Retinal pigment epithelial cell (primary cell): Measurements from ENCODE around the gene PPP4R1.

Experiments
- DNase-seq: peaks from one replicate; pipeline ENCODE4 v3.0.0-alpha.2; 2010; ENCODE audit warnings: low read depth
- H3K4me3 ChIP-seq: 2 replicates; pipeline ENCODE4 v1.5.1; 2011; ENCODE audit warnings: mild to moderate bottlenecking, low read length, control low read depth, moderate library complexity
- TF ChIP-seq, protein P1 (sequence below): conservative IDR thresholded peaks from 2 replicates; pipeline ENCODE4 v1.5.1; 2011; ENCODE audit warnings: low read depth, low read length, control low read depth, inconsistent platforms

PPP4R1 gene

DNA sequence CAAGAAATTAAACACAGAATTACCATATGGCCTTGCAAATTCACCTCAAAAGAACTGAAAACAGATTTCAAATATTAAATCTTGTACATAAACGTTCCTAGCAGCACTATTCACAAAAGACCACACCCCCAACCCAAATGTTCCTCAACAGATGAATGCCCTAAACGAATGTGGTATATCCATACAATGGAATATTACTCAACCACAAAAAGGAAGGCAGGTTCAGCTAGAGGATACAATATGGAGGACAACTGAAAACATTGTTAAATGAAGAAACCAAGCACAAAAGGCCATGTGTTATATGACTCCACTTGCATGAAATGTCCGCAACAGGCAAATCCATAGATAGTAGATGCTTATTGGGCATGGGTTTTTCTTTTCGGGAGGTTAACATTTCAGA, 61.7 kb downstream of the PPP4R1 start:
- no peak overlapping the region for H3K4me3 ChIP-seq
- DNase-seq, result no peak
- TF ChIP-seq, protein P1, sequence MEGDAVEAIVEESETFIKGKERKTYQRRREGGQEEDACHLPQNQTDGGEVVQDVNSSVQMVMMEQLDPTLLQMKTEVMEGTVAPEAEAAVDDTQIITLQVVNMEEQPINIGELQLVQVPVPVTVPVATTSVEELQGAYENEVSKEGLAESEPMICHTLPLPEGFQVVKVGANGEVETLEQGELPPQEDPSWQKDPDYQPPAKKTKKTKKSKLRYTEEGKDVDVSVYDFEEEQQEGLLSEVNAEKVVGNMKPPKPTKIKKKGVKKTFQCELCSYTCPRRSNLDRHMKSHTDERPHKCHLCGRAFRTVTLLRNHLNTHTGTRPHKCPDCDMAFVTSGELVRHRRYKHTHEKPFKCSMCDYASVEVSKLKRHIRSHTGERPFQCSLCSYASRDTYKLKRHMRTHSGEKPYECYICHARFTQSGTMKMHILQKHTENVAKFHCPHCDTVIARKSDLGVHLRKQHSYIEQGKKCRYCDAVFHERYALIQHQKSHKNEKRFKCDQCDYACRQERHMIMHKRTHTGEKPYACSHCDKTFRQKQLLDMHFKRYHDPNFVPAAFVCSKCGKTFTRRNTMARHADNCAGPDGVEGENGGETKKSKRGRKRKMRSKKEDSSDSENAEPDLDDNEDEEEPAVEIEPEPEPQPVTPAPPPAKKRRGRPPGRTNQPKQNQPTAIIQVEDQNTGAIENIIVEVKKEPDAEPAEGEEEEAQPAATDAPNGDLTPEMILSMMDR, result no peak

DNA sequence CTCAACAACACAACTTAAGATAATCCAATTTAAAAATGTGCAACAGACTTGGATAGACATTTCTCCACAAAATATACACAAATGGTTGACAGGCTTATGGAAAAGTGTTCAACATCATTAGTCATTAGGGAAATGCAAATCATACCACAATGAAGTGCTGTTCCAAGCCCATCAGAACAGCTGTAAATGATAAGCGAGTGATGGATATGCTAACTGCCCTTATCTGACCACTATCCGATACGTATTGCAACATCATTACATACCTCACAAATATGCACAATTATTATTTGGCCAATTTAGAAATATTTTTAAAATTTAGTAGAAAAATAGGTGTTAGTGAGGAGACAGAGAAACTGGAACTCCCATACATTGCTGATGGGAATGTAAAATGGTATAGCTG, 62.2 kb downstream of the PPP4R1 start:
- no peak overlapping the region for H3K4me3 ChIP-seq
- TF ChIP-seq, protein P1, result no peak
- DNase-seq, result no peak

DNA sequence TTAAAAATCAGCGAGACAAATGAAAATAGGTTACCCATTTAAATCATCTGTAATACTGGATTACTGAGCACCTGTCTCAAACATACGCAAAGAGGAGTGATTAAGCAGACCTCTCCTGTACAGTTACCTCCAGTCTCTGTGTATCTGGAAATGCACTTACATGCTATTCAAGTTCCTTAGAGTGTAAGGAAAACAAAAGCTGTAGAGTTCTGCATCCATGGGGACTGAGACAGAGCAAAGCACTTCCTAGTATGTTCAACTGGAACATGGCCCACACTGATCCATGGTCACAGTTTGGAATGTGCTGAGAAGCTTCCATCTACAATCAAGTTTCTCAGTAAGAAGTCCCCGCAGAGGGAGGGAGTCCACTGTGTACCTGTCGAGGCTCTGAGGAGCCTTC, 63.9 kb downstream of the PPP4R1 start:
- no peak for DNase-seq
- H3K4me3 ChIP-seq, result no peak overlapping the region
- TF ChIP-seq, protein P1, result no peak

DNA sequence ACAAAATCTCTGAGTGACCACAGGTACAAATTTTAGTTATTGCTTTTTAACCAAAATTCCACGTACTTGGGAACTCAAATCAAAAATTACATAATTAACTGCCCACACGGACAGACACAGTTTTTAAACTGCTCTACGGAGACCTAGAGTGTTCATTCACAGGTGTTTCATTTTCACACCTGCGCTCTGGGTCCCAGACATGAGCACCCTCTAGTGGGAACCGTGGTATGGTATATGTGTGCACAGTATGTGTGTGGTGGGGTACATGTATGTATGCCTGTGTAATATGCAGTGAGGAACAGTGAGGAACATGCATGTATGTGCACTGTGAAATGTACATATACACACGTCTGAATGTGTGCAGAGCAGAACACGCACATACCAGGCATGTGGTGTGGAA, 65.0 kb downstream of the PPP4R1 start:
- TF ChIP-seq, protein P1, result no peak
- no peak for DNase-seq
- no peak overlapping the region for H3K4me3 ChIP-seq

DNA sequence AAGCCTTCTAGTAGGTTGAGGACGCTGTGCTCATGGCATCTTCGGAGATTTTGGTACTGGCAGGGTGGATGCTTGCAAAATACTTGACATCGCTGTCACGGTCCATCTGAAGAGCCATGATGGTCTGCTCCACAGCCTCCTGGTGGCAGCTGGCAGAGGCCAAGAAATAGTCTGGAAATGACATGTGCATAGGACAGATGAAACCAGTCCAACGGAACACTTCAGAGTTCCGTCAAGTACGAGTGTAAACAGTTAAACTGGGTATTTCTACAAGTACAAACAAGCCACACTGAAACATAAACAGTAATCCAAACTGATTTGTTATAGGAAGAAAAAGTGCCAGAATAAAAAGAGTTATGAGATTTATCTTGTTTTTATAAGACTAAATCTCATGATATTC, 66.6 kb downstream of the PPP4R1 start:
- DNase-seq, result no peak
- TF ChIP-seq, protein P1, result no peak
- H3K4me3 ChIP-seq, result no peak overlapping the region

DNA sequence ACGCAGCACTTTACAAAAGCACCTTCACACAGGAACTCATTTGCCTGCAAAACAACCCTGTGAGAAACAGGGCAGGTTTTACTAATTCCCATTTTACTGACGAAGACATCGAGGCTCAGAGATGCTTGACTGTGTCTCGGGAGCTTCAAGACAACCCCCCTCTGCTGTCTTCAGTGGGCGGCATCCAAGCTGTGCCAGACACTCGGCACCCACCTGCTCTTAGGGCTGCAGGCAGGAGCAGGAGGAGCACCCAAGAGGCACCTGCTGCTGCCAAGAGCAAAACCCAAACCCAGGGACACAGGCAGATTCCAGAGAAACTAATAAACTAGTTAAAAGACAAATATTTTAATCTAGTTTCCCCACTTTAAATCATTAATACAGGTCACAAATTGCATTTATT, 67.9 kb downstream of the PPP4R1 start:
- TF ChIP-seq, protein P1, result no peak
- no peak overlapping the region for H3K4me3 ChIP-seq
- no peak for DNase-seq

DNA sequence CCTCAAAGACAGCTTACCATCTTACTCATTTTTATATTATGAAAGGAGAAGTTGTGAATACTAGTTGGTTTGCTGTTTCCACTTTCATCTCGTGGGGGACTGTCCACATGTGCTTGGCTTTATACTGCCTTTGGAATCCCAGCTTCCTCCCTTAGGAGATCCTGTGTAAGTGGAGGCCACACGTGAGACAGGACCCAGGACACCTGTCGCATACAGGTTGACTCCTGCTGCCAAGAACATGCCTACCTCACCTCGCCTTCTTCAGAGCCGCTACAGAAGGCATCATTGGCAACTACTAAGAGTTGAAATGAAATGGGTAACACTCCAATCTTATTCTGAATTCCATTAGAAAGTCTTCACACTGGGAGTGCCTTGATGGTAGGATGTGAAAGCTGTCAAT, 69.3 kb downstream of the PPP4R1 start:
- no peak overlapping the region for H3K4me3 ChIP-seq
- TF ChIP-seq, protein P1, result no peak
- no peak for DNase-seq
